ENCODE data around the gene SSB.

DNA sequence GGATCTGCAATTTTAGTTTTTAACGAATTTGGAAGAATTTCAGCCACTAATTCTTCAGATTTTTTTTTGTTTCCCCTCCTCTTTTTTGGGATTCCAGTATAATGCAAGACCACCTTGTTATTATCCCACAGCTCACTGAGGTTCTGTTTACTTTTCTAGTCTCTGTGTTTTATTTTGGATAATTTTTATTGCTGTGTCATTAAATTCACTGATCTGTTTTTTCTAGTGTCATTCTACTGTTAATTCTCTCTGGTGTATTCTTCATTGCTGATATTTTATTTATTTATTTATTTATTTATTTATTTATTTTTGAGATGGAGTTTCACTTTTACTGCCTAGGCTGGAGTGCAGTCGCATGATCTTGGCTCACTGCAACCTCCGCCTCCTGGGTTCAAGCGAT, 60.8 kb downstream of the SSB start:
- TF ChIP-seq POLR2A (IDR thresholded peaks at IDR 0.05), result no peak
- TF ChIP-seq, protein P1, sequence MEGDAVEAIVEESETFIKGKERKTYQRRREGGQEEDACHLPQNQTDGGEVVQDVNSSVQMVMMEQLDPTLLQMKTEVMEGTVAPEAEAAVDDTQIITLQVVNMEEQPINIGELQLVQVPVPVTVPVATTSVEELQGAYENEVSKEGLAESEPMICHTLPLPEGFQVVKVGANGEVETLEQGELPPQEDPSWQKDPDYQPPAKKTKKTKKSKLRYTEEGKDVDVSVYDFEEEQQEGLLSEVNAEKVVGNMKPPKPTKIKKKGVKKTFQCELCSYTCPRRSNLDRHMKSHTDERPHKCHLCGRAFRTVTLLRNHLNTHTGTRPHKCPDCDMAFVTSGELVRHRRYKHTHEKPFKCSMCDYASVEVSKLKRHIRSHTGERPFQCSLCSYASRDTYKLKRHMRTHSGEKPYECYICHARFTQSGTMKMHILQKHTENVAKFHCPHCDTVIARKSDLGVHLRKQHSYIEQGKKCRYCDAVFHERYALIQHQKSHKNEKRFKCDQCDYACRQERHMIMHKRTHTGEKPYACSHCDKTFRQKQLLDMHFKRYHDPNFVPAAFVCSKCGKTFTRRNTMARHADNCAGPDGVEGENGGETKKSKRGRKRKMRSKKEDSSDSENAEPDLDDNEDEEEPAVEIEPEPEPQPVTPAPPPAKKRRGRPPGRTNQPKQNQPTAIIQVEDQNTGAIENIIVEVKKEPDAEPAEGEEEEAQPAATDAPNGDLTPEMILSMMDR (IDR thresholded peaks at IDR 0.05), result no peak

All from testis (tissue), 2 donors.